Keratinocyte (primary cell): ENCODE results near the gene ELOF1. TPM values are rescaled to one million over a fixed set of nuclear protein-coding genes. Genes with fewer than 3 reads are reported as not detected.

Source experiments
- DNase-seq: peaks from one replicate; pipeline ENCODE4 v3.0.0-alpha.2; 2011; ENCODE audit warnings: low read depth, missing footprints, low spot score
- FAIRE-seq: peaks from 2 replicates; lab custom pipeline; 2011; peaks lifted over from hg19 to GRCh38; lab: Jason Lieb, UNC
- H2AFZ ChIP-seq: 2 replicates; pipeline ENCODE4 v1.6.0; 2012; ENCODE audit warnings: low read length, control low read depth, inconsistent platforms; ENCODE audit not compliant: control insufficient read depth
- H3K27ac ChIP-seq: 2 replicates; pipeline ENCODE4 v1.5.1; 2011; ENCODE audit warnings: low read length; ENCODE audit not compliant: control insufficient read depth, insufficient read depth
- H3K27me3 ChIP-seq: 3 replicates; pipeline ENCODE4 v1.6.0; 2011; ENCODE audit warnings: low read length; ENCODE audit not compliant: control insufficient read depth, insufficient read depth; ENCODE audit errors: extremely low read depth
- H3K36me3 ChIP-seq, 2 experiments: 2 replicates in 1 of 2; 3 replicates in 1 of 2; pipeline ENCODE4 v1.5.1; 2011; ENCODE audit warnings: low read length in 2 of 2, mild to moderate bottlenecking in 1 of 2; ENCODE audit not compliant: control insufficient read depth in 2 of 2, insufficient read depth in 2 of 2; ENCODE audit errors: extremely low read depth in 1 of 2
- H3K4me1 ChIP-seq: 3 replicates; pipeline ENCODE4 v1.5.1; 2011; ENCODE audit warnings: low read length; ENCODE audit not compliant: control insufficient read depth, insufficient read depth; ENCODE audit errors: extremely low read depth
- H3K4me2 ChIP-seq: 3 replicates; pipeline ENCODE4 v1.6.0; 2011; ENCODE audit warnings: low read depth, low read length; ENCODE audit not compliant: control insufficient read depth, insufficient read depth; ENCODE audit errors: extremely low read depth
- H3K4me3 ChIP-seq, 3 experiments: fragments of 200-600 bp in 1 of 3; sonication (generic) in 1 of 3; 2 replicates in 2 of 3; 3 replicates in 1 of 3; pipeline ENCODE4 v1.5.1; 2011 to 2016; ENCODE audit warnings: low read length in 3 of 3, mild to moderate bottlenecking in 3 of 3, control low read depth in 2 of 3, inconsistent platforms in 1 of 3, low read depth in 1 of 3, mixed read lengths in 1 of 3, mixed run types in 1 of 3, moderate library complexity in 1 of 3; ENCODE audit not compliant: control insufficient read depth in 2 of 3, insufficient read depth in 2 of 3; ENCODE audit errors: extremely low read depth in 1 of 3
- H3K79me2 ChIP-seq: 2 replicates; pipeline ENCODE4 v1.6.0; 2012; ENCODE audit warnings: low read length; ENCODE audit not compliant: control insufficient read depth, insufficient read depth
- H3K9ac ChIP-seq: 3 replicates; pipeline ENCODE4 v1.6.0; 2011; ENCODE audit warnings: low read length; ENCODE audit not compliant: control insufficient read depth, insufficient read depth; ENCODE audit errors: extremely low read depth
- H3K9me1 ChIP-seq: 3 replicates; pipeline ENCODE4 v1.6.0; 2011; ENCODE audit warnings: low read length; ENCODE audit not compliant: control insufficient read depth, insufficient read depth; ENCODE audit errors: extremely low read depth
- H3K9me3 ChIP-seq: 2 replicates; pipeline ENCODE4 v1.5.1; 2012; ENCODE audit warnings: low read depth, low read length; ENCODE audit not compliant: control insufficient read depth
- H4K20me1 ChIP-seq: 3 replicates; pipeline ENCODE4 v1.6.0; 2011; ENCODE audit warnings: low read length; ENCODE audit not compliant: control insufficient read depth, insufficient read depth; ENCODE audit errors: extremely low read depth
- EZH2 ChIP-seq: IDR thresholded peaks from one replicate; pipeline ENCODE4 v1.6.1; 2012; ENCODE audit warnings: inconsistent platforms, mild to moderate bottlenecking, low read length, moderate library complexity
- dilution Hi-C: fragments of 300-500 bp; cut with MboI; formaldehyde crosslinking; loops from one replicate; pipeline ENCODE4 v1.7.0; 2020; ENCODE audit warnings: low sequenced_read_pairs; ENCODE audit not compliant: extremely low pct_ligation_motif_present
- polyA plus RNA-seq, 5 experiments: library from polyadenylated mRNA; depleted of rRNA in 3 of 5; stranded (reverse) in 3 of 5; stranded (forward) in 1 of 5; unstranded in 1 of 5; fragments of >200 nt; gene quantifications; 1 replicate in 1 of 5; 2 replicates in 3 of 5; 3 replicates in 1 of 5; pipeline versions ENCODE4 v1.2.1 to v1.2.3, GENCODE V29; 2011 to 2012; ENCODE audit warnings: missing spikeins in 2 of 5, low read depth in 1 of 5, low replicate concordance in 1 of 5
- TF ChIP-seq, protein P1 (sequence below), 3 experiments: IDR thresholded peaks in 1 of 3; conservative IDR thresholded peaks in 1 of 3; optimal IDR thresholded peaks in 1 of 3; 2 replicates in 2 of 3; 3 replicates in 1 of 3; pipeline versions ENCODE3 to v1.5.1; 2011; ENCODE audit warnings: low read length in 3 of 3, mild to moderate bottlenecking in 3 of 3, moderate library complexity in 2 of 3, control low read depth in 1 of 3, inconsistent platforms in 1 of 3; ENCODE audit not compliant: insufficient read depth in 2 of 3; ENCODE audit errors: extremely low read depth in 1 of 3

Gene ELOF1
- polyA plus RNA-seq, 1 donor (not counting 4 experiments of a cell fraction or from before 2014, with no cell fraction given), result 45.3 TPM

DNA sequence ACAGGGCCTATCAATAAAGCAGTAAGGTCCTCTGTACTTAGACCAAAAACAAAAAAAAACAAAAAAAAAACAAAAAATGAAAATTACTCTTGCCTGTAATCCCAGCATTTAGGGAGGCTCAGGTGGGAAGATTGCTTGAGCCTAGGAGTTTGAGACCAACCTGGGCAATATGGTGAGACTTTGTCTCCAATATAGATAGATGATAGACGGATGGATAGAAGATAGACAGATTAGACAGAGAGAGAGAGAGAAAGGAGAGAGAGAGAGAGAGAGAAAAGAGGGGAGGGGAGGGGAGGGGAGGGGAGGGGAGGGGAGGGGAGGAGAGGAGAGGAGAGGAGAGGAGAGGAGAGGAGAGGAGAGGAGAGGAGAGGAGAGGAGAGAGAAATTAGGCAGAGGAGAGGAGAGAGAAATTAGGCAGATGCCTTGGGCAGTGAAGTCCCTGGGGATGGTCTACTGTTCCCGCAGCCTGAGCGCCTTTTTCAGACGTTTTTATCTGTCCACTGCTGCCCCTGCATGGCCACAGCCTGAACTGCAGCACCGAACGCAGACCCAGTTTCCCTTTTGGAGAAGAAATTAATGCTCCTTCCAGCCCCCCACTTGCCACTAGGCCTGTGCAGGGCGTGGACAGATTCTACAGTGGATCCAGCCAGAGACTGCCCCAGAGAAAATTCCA, 28.4 kb upstream of the ELOF1 start:
- no peak overlapping the region for H3K27ac ChIP-seq
- H3K9me1 ChIP-seq, result no peaks in the 10 kb centered on the region
- no peak overlapping the region for H3K4me3 ChIP-seq
- no peak for FAIRE-seq
- no peak overlapping the region for H3K9ac ChIP-seq
- no peaks in the 10 kb centered on the region for H3K9me3 ChIP-seq
- H3K36me3 ChIP-seq, result no peaks in the 10 kb centered on the region
- no peaks in the 10 kb centered on the region for H4K20me1 ChIP-seq
- H3K4me2 ChIP-seq, result peak overlapping the region; percentile 31
- H3K79me2 ChIP-seq, result no peaks in the 10 kb centered on the region
- no peak for DNase-seq
- H3K4me1 ChIP-seq, result no peaks in the 10 kb centered on the region
- H2AFZ ChIP-seq, result peak overlapping the region; percentile 35
- no peak for TF ChIP-seq EZH2
- TF ChIP-seq, protein P1, sequence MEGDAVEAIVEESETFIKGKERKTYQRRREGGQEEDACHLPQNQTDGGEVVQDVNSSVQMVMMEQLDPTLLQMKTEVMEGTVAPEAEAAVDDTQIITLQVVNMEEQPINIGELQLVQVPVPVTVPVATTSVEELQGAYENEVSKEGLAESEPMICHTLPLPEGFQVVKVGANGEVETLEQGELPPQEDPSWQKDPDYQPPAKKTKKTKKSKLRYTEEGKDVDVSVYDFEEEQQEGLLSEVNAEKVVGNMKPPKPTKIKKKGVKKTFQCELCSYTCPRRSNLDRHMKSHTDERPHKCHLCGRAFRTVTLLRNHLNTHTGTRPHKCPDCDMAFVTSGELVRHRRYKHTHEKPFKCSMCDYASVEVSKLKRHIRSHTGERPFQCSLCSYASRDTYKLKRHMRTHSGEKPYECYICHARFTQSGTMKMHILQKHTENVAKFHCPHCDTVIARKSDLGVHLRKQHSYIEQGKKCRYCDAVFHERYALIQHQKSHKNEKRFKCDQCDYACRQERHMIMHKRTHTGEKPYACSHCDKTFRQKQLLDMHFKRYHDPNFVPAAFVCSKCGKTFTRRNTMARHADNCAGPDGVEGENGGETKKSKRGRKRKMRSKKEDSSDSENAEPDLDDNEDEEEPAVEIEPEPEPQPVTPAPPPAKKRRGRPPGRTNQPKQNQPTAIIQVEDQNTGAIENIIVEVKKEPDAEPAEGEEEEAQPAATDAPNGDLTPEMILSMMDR (optimal IDR thresholded peaks at IDR 0.05 in 1 of 3, IDR thresholded peaks at IDR 0.05 in 1 of 3, conservative IDR thresholded peaks at IDR 0.05 in 1 of 3; ENCODE audit: extremely low read depth in 1 of 3, insufficient read depth in 2 of 3, low read length in 3 of 3), result peak; percentile 88 to 97 (median 93)
- dilution Hi-C loops, result no loop called here
- H3K27me3 ChIP-seq, result no peaks in the 10 kb centered on the region

DNA sequence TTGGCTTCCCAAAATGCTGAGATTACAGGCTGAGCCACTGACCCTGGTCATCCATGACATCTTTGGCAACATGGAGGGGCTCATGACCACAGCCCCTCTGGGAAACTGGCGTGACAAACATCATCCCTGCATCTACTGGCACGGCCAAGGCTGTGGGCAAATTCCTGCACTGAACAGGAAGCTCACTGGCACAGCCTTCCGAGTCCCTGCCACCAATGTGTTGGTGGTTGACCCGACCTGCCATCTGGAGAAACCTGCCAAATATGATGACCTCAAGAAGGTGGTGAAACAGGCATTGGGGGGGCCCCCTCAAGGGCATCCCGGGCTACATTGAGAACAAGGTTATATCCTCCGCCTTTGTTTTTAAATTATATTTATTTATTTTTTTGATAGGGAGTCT, 27.3 kb upstream of the ELOF1 start:
- Histone ChIP-seq H3K27me3 (no peaks in the 10 kb centered on the region), H2AFZ (no peak overlapping the region), H3K4me1 (no peaks in the 10 kb centered on the region), H3K4me3 (no peak overlapping the region), H3K4me2 (no peak overlapping the region), H3K9me3 (no peaks in the 10 kb centered on the region), H3K79me2 (no peaks in the 10 kb centered on the region), H3K27ac (no peak overlapping the region), H3K36me3 (no peaks in the 10 kb centered on the region), H4K20me1 (no peaks in the 10 kb centered on the region), H3K9ac (no peak overlapping the region), H3K9me1 (no peaks in the 10 kb centered on the region)
- FAIRE-seq (no peak), DNase-seq (no peak)
- no peak for TF ChIP-seq EZH2
- TF ChIP-seq, protein P1 (optimal IDR thresholded peaks at IDR 0.05 in 1 of 3, IDR thresholded peaks at IDR 0.05 in 1 of 3, conservative IDR thresholded peaks at IDR 0.05 in 1 of 3; ENCODE audit: extremely low read depth in 1 of 3, insufficient read depth in 2 of 3, low read length in 3 of 3), result no peak
- dilution Hi-C loops, result no loop called here
